Measurements from ENCODE around the gene FSHB. TPM values are rescaled to one million over a fixed set of nuclear protein-coding genes. Genes with fewer than 3 reads are reported as not detected.

The FSHB gene
- total RNA-seq, 2 donors from 2014 or later: not detected

DNA sequence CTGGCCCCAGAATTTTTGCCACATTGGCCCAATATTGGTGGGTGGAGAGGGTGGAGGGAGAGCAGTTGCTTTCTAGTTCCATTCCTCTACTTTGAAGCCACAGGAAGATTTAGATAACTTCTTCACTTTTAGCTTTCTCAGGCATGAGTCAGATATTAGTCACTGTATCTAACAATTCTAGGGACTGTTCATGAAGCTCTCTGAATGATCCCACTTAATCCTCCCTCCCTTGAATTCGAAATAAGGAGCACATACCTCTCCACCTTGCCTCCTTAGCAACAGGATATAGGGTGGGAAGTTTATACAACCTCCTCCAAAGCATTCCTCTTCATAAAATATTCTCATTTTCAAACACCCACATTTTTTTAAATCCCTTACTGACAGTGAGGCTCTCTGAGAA lies 13.5 kb downstream of the FSHB start:
- intact Hi-C loops (cut with DNase I): no loop called here
- TF ChIP-seq, protein P1, sequence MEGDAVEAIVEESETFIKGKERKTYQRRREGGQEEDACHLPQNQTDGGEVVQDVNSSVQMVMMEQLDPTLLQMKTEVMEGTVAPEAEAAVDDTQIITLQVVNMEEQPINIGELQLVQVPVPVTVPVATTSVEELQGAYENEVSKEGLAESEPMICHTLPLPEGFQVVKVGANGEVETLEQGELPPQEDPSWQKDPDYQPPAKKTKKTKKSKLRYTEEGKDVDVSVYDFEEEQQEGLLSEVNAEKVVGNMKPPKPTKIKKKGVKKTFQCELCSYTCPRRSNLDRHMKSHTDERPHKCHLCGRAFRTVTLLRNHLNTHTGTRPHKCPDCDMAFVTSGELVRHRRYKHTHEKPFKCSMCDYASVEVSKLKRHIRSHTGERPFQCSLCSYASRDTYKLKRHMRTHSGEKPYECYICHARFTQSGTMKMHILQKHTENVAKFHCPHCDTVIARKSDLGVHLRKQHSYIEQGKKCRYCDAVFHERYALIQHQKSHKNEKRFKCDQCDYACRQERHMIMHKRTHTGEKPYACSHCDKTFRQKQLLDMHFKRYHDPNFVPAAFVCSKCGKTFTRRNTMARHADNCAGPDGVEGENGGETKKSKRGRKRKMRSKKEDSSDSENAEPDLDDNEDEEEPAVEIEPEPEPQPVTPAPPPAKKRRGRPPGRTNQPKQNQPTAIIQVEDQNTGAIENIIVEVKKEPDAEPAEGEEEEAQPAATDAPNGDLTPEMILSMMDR (IDR thresholded peaks at IDR 0.05): no peak
- Histone ChIP-seq H3K36me3 (replicated peaks in 1 of 2; ENCODE audit: insufficient read depth in 1 of 2, low read depth in 2 of 2) (no peaks in the 10 kb centered on the region), H3K27ac (no peak overlapping the region), H3K9me3 (no peaks in the 10 kb centered on the region), H3K4me1 (no peaks in the 10 kb centered on the region), H3K4me3 (no peak overlapping the region), H3K27me3 (no peaks in the 10 kb centered on the region)
- DNase-seq (no peak), ATAC-seq (no peak)
- 5 to 23% methylated on average over 1 of the region's 1 CpG for WGBS, 2 donors

DNA sequence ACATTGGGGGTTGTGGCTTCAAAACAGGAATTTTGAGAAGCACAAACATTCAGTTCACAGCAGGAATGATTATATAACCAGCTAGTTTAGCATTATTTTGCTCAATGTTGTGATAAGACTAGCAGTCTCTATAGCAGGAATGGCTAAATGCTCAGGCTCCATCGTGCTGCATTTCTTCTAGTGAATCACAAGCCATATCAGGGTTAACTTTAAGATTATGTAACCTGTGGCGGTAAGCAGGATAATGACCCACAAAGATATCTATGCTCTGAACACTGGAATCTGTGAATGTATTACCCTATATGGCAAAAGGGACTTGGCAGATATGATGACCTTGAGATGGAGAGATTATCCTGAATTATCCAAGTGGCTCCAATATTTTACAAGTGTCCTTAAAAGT lies 14.8 kb downstream of the FSHB start:
- Histone ChIP-seq H3K9me3 (no peaks in the 10 kb centered on the region), H3K4me3 (no peak overlapping the region), H3K27ac (no peak overlapping the region), H3K27me3 (no peaks in the 10 kb centered on the region), H3K36me3 (replicated peaks in 1 of 2; ENCODE audit: insufficient read depth in 1 of 2, low read depth in 2 of 2) (no peaks in the 10 kb centered on the region), H3K4me1 (no peaks in the 10 kb centered on the region)
- DNase-seq: no peak
- intact Hi-C loops (cut with DNase I): no loop called here
- TF ChIP-seq, protein P1 (IDR thresholded peaks at IDR 0.05): no peak
- ATAC-seq: no peak
- WGBS, 2 donors: 38 to 54% methylated on average over 2 of the region's 2 CpGs

DNA sequence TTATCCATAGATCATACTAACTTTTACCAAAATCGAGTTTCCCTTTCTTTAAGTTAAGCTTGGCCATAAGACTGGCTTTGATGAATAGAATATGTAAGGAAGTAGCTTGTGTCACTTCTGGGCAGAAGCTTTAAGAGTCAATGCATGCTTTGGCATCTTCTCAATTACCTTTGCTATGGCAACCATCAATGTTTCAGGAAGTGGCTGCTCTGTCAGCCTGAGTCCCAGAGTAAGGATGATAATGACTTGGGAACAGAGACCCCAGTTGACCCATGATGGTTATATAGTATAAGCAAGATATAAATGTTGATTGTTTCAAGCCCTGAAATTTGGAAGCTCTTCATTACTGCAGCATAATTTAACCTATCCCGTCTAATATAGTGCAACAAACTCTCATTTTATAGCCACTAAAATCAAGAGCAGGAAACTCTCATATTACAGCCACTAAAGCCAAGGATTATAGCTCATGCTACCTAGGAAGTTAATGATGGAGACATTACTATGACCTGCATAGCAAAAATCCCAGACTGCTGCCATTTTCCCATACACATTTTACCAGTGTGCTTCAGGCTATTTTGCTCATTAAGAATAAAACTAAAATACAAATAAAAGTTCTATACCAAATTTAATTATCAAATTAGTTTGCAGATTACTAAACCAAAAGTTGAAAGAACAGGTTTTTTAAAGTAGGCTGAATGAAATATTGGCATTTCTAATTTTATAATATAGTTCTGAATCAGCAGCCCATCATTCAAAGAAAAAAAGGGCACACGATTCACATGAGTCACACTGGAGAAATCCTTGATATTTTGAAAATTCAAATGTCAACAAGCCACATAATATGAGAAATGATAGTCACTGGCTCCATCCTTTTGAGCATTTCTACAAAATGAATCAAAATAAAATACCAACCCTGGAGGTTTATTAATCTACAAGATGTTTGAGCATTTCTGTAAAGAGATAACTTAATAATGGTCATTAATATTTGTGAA lies 23.8 kb downstream of the FSHB start:
- WGBS, 2 donors: 39 to 49% methylated on average over 3 of the region's 3 CpGs
- no peak for DNase-seq

DNA sequence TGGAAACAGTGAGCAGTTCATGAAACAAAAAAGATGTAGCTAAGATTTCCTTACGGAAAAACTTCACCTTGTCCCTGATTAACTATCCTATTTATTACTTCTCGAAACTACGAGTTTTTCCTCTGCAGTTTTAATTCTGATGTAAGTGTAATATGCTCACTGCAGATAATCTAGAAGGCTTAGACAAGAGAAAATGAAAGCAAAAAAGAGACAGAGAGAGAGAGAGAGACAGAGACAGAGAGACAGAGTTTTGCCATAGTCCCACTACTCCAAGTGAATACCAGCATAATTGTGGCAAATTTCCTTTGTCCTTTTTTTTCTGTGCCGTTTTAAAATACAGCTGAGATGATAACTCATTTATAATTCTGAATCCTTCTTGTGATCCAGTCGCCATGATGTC lies 24.8 kb downstream of the FSHB start:
- DNase-seq (no peak), ATAC-seq (no peak)
- Histone ChIP-seq H3K36me3 (replicated peaks in 1 of 2; ENCODE audit: insufficient read depth in 1 of 2, low read depth in 2 of 2) (no peaks in the 10 kb centered on the region), H3K27me3 (no peaks in the 10 kb centered on the region), H3K27ac (no peak overlapping the region), H3K4me1 (no peaks in the 10 kb centered on the region), H3K4me3 (no peak overlapping the region), H3K9me3 (no peaks in the 10 kb centered on the region)
- WGBS, 2 donors: 49 to 53% methylated on average over 5 of the region's 5 CpGs
- intact Hi-C loops (cut with DNase I): no loop called here
- TF ChIP-seq POLR2A (IDR thresholded peaks at IDR 0.05): no peak
- TF ChIP-seq, protein P1 (IDR thresholded peaks at IDR 0.05): no peak

More for the DNA sequence above, 23.8 kb downstream of the FSHB start:
- no peak overlapping the region for H3K4me3 ChIP-seq
- H3K9me3 ChIP-seq: no peaks in the 10 kb centered on the region
- H3K4me1 ChIP-seq: no peaks in the 10 kb centered on the region
- no peak for ATAC-seq
- TF ChIP-seq POLR2A (IDR thresholded peaks at IDR 0.05): no peak
- TF ChIP-seq, protein P1 (IDR thresholded peaks at IDR 0.05): no peak
- no peaks in the 10 kb centered on the region for H3K36me3 ChIP-seq (replicated peaks in 1 of 2; ENCODE audit: insufficient read depth in 1 of 2, low read depth in 2 of 2)
- intact Hi-C loops (cut with DNase I): no loop called here
- H3K27me3 ChIP-seq: no peaks in the 10 kb centered on the region
- no peak overlapping the region for H3K27ac ChIP-seq

DNA sequence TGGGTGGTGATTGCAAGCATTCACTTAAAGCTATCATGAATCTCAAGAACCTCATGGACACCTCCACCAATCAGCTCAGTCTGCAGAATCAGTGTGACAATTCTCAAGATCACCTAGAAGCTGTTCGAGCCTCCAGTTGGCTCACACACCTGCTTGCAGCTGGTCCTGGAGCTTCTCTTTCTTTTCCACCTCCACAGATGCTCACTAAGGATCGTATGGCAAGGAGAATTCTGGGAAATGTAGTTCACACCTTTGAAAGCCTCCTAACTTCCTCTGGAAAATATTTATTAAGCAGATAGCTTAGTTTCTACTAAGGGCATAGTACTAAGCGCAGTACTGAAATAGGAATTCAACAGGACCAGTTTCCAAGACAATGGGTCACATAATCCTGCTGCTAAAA lies 26.2 kb downstream of the FSHB start:
- no peak overlapping the region for H3K4me3 ChIP-seq
- H3K4me1 ChIP-seq: no peaks in the 10 kb centered on the region
- ATAC-seq (no peak), DNase-seq (no peak)
- H3K36me3 ChIP-seq (replicated peaks in 1 of 2; ENCODE audit: insufficient read depth in 1 of 2, low read depth in 2 of 2): no peaks in the 10 kb centered on the region
- H3K27me3 ChIP-seq: no peaks in the 10 kb centered on the region
- TF ChIP-seq, protein P1 (IDR thresholded peaks at IDR 0.05): no peak
- no peak for TF ChIP-seq POLR2A (IDR thresholded peaks at IDR 0.05)
- intact Hi-C loops (cut with DNase I): no loop called here
- H3K27ac ChIP-seq: no peak overlapping the region
- WGBS, 2 donors: 51 to 55% methylated on average over 3 of the region's 3 CpGs
- no peaks in the 10 kb centered on the region for H3K9me3 ChIP-seq
